DMS53 (cell line): Measurements from ENCODE around the gene EPB41L5.
A peak's percentile ranks its signal among the peaks of the same experiment; 100 is the strongest.
"Not testable (repeated sequence)": the region's sequence is repeated elsewhere in the genome, so short reads cannot be mapped to it uniquely, and the experiment has no call there.

ENCODE experiments used
- DNase-seq: peaks from one replicate; lab custom pipeline; 2025; lab: John Stamatoyannopoulos, UW

Gene EPB41L5

GRCh38 chr2:120141300-120142069, 128.6 kb downstream of the EPB41L5 start:
- DNase-seq = no peak

GRCh38 chr2:120142528-120143219, 129.8 kb downstream of the EPB41L5 start:
- no peak for DNase-seq

DNA sequence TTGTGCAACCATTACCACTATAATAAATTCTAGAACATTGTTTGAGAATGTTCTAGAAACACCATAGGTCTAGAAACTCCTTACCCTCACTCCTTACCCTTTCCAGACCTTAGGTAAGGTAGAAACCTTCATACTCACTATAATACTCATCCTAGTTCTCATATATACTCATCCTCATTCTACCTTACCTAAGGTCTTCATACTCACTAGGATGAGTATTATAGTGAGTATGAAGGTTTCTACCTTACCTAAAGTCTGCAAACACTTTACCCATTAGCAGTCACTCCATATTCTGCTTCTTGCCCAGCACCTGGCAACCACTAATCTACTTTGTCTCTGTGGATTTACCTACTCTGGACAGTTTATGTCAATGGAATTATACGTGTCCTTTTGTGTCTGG, 135.4 kb downstream of the EPB41L5 start:
- DNase-seq = no peak

DNA sequence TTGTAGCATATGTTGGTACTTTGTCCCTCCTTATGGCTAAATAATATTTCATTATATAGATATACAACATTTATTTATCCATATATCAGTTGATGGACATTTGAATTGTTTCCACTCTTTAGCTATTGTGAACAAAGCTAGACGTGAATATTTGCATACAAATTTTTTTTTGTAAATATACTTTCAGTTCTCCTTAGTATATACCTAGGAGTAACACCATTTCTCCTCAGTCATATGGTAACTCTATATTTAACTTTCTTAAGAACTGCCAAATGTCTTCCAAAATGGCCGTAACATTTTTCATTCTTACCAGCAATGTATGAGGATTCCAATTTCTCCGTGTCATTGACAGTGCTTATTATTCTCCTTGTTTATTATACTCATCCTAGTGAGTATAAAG, 135.8 kb downstream of the EPB41L5 start:
- no peak for DNase-seq

GRCh38 chr2:120149406-120149805, 136.5 kb downstream of the EPB41L5 start:
- DNase-seq = no peak

DNA sequence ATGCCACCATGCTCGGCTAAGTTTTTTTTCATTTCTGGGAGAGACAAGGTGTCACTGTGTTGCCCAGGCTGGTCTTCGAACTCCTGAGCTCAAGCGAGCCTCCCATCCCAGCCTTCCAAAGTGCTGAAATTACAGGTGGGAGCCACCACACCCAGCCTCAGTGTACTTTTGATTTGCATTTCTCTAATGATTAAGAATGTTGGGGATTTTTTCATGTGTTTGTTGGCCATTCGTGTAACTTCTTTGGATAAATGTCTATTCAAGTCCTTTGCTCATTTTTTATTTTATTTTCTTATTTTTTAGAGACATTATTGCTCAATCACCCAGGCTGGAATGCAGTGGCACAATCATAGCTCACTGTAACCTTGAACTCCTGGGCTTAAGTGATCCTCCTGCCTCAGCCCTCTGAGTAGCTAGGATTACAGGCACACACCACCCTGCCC, 137.2 kb downstream of the EPB41L5 start:
- DNase-seq = no peak

- no peak for DNase-seq
These were observed 142.4 kb downstream of the EPB41L5 start for GRCh38 chr2:120155308-120155707.

DNA sequence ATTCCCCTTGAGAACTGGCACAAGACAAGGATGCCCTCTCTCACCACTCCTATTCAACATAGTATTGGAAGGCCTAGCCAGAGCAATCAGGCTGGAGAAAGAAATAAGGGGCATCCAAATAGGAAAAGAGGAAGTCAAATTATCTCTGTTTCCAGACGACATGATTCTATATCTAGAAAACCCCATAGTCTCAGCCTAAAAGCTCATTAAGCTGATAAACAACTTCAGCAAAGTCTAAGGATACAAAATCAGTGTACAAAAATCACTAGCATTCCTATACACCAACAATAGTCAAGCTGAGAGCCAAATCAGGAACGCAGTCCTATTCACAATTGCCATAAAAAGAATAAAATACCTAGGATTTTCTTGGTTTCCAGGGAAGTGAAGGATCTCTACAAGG, 145.8 kb downstream of the EPB41L5 start:
- not testable (repeated sequence) for DNase-seq

- DNase-seq = no peak
These were observed 148.3 kb downstream of the EPB41L5 start for GRCh38 chr2:120161190-120161589.

GRCh38 chr2:120162716-120163115, 149.8 kb downstream of the EPB41L5 start:
- no peak for DNase-seq

- peak; percentile 8 for DNase-seq
These were observed 154.4 kb downstream of the EPB41L5 start for GRCh38 chr2:120167272-120167671.

GRCh38 chr2:120169020-120169419, 156.1 kb downstream of the EPB41L5 start:
- DNase-seq = no peak

DNA sequence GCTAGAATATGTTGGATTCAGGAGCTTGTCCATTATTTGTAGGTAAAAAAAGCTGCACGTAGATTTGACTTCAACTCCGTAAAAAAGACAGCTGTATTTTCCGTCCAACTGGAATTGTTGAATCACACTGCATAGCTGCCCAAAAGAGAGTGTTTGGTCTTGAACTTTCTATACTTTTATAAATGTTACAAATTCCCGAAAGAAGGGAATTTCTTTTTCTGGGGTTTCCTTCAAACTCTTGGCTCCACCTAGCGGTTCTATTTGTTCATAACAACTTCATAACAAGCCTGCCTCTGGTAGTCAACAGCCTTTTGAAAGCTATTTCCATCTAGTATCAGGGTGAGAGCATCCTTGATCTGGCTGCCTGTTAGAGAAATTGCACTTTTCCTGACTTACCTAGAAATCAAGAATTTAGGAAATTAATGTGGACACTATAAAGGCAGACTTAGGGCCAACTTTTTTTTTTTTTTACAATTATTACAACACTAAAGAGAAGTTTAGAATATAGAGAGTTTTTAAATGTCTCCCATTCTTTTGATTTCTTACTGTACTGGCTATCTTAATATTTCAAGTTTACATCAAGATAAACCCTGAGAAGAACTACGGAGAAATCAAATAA, 162.2 kb downstream of the EPB41L5 start:
- peak; percentile 78 for DNase-seq

DNA sequence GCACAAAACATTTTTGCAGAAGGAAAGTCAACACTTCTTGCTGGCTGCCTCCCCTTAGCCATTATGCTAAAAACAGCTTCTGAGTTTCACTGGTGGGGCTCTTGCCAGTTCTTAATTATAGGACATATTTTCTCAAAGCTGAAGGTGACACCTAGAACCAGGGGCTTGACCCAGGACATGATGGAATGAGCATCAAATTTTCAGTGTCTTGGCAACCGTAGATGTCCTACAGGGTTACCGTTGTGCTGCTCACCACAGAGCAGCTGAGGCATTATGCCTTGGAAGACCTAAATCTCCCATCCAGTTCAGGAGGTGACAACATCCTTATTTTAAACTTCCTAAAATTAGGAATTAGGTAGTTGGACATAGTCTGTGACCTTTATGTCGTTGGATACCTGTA, 163.6 kb downstream of the EPB41L5 start:
- no peak for DNase-seq

DNA sequence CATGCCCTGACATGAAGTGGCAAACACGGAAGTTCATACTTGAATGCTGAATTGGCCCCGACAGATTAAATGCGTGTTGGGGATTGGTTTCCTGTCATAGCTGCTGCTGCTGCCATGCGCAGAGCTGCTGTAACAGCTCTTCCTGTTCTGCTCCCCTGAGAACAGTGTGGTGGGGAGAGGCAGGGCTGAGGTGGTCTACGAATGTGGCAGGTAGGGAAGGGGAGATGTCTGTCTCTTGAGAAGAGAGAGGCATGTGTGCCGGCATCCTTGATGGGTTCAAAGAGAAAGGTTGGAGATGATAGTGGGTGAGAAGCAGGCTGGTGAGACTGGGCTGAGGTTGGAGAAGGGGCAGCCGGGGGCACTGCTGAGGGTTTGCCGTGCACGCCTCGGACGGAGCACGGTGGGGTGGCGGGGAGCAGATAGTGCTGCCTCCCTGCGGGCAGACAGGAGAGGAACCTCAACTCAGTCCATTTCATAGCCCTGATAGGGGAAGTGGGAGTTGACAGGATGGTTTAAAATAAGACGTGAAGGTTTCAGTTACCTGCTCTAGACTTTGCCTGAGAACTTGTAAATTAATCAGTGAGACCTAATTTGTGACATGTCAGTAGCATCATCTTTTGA, 164.2 kb downstream of the EPB41L5 start:
- no peak for DNase-seq

DNA sequence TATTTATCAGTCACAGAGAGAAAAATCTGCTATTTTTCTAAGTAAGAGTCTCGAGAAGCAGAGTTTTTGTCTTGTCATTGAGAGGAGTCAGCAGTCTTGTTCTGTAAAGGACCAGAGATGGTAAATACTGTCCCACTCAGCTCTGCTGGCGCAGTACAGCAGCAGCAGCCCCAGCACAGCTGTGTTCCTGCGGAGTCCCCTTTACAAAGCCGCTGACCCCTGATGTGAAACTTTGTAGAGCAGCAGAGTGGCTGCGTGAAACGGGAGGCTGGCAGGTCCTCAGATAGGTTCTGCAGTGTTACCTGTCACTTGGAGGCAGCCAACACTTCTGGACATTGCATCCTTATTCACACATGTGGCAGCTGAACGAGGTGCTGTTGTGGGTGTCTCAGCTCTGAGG, 165.1 kb downstream of the EPB41L5 start:
- DNase-seq = no peak

GRCh38 chr2:120179396-120179795, 166.5 kb downstream of the EPB41L5 start:
- DNase-seq = no peak

DNA sequence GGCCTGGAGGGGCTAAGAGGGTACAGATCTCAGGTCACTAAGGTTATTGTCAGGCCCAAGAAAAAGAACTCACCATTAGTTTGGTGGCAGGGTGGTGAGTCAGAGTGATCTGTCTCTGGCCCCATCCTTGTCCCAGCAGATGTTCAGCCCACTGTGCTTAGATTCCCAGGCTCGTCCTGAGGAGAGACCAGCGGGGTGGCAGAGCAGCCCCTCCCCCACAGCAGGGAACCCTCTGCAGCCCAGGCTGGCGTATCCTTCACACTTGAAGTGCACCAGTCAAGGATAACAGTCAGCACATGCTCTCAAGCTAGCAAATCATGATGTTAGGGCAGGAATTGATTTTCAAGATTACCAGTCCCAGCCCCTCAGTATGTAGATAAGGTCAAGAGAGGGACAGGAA, 167.2 kb downstream of the EPB41L5 start:
- no peak for DNase-seq

GRCh38 chr2:120182019-120182560, 169.2 kb downstream of the EPB41L5 start:
- no peak for DNase-seq

DNA sequence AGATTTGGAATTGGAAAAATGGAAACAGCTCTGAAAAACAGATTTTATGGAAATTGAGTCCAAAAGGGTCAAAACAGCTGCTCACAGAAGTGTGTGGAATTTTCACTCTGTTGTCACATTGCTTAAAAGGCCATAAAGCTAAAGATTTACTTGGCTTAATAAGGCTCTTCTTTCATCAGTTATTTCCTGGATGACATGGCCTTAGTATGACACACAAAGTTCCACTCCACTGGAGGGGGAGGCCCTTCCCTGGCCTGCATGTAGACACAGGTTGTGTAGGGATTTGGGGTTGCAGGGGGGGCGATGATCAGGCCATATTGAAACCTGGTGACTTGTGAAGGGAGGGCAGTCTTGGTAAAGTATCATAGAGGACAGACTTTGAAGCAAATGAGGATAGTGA, 176.3 kb downstream of the EPB41L5 start:
- no peak for DNase-seq

DNA sequence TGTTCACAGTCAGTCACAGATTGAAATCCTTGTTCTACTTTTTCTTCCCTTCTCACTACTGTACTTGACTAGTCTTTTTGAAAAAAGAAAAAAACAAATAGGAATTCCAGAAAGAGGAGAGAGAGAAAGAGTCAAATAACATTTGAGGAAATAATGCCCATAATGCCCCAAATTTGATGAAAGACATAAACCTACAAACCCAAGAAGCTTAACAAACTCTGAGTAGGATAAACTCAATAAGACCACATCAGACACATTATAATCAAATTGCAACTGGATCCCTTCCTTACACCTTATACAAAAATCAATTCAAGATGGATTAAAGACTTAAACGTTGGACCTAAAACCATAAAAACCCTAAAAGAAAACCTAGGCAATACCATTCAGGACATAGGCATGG, 179.4 kb downstream of the EPB41L5 start:
- no peak for DNase-seq

GRCh38 chr2:120195553-120195952, 182.7 kb downstream of the EPB41L5 start:
- DNase-seq = no peak
